Adipose tissue (tissue), 3 donors: ENCODE measurements around the gene TRIP10. TPM values are rescaled to one million over a fixed set of nuclear protein-coding genes. Genes with fewer than 3 reads are reported as not detected.
A peak's percentile ranks its signal among the peaks of the same experiment; 100 is the strongest.

Experiments
- H3K27ac ChIP-seq: one replicate; pipeline ENCODE4 v1.5.1; 2013; ENCODE audit warnings: low read depth, low read length
- WGBS, 3 donors: extraction: QIAGEN DNeasy Blood & Tissue Kit; methylation state at CpG; one replicate each; pipeline ENCODE4 v1.1.7; 2013; 5-methylcytosine and 5-hydroxymethylcytosine counted together
- polyA plus RNA-seq, 3 donors: library from polyadenylated mRNA; stranded (reverse); fragments of 200-250 nt; gene quantifications; one replicate each; pipeline ENCODE4 v1.2.3, GENCODE V29; 2013
- donor health status: healthy with polysubstance abuse.
- donor health status: Bipolar disorder and iron deficiency.
- donor health status: healthy.

TRIP10 gene
- polyA plus RNA-seq, 3 donors: 28.6 to 149 (median 112) TPM

- H3K27ac ChIP-seq: no peak overlapping the region
Observed at GRCh38 chr19:6721138-6721474, 18.4 kb upstream of the TRIP10 start.

GRCh38 chr19:6721773-6722172, 17.7 kb upstream of the TRIP10 start:
- 69 to 74% (median 70%) methylated on average over 5 of the region's 5 CpGs for WGBS, 3 donors
- H3K27ac ChIP-seq: no peak overlapping the region

DNA sequence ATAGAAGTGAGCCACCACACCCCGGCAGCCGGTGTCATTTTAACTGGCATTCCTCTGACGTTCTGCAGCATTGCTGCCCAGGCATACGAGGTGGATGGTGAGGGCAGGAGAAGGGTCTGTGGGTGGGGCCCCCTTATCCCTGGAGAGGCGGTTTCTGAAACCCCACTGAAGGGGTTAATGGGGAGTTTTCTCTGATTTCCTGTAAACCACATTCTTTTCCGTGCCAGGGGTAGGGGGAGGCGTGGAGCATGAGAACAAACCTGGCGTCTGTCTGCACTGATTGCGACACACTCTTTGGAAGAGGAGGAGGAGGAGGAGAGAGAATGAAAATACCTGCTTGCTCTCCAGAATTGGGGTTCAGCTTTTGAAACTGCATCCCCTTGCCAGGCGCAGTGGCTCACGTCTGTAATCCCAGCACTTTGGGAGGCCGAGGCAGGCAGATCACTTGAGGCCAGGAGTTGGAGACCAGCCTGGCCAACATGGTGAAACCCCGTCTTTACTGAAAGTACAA, 16.3 kb upstream of the TRIP10 start:
- no peak overlapping the region for H3K27ac ChIP-seq
- WGBS, 3 donors: 13 to 21% (median 17%) methylated on average over 13 of the region's 13 CpGs

GRCh38 chr19:6723738-6724137, 15.7 kb upstream of the TRIP10 start:
- WGBS, 3 donors: 33 to 54% (median 43%) methylated on average over 5 of the region's 5 CpGs
- peak overlapping the region; percentile 48 for H3K27ac ChIP-seq

- no peak overlapping the region for H3K27ac ChIP-seq
- 51 to 63% (median 60%) methylated on average over 15 of the region's 15 CpGs for WGBS, 3 donors
Observed at GRCh38 chr19:6724631-6725492, 14.6 kb upstream of the TRIP10 start.

DNA sequence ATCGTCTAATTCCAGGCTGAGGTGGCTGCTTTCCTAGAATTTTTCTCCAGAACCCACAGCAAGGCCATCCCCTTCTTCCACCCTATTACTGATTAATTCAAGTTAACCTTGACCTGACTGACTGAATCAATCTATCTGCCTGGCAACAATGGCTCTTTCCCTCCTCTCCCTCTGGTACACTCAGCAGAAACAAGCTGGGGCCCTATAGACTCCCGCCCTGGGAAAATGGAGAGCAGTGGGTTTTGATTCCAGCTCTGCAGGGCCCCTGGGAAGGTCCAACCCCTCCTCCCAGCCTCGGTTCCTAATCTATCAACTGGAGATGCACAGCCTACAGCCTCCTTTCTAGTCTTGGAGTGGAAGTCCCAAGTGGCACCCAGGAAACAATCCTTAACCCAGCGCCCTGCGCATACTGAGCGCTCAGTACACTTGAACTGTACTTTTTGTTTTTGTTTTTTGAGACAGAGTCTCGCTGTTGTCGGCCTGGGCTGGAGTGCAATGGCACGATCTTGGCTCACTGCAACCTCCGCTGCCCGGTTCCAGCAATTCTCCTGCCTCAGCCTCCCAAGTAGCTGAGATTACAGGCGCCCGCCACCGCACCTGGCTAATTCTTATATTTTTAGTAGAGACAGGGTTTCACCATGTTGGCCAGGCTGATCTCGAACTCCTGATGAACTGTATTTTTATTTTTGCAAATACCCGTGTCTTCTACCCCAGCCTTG, 13.8 kb upstream of the TRIP10 start:
- no peak overlapping the region for H3K27ac ChIP-seq
- 71 to 83% (median 83%) methylated on average over 16 of the region's 16 CpGs for WGBS, 3 donors

DNA sequence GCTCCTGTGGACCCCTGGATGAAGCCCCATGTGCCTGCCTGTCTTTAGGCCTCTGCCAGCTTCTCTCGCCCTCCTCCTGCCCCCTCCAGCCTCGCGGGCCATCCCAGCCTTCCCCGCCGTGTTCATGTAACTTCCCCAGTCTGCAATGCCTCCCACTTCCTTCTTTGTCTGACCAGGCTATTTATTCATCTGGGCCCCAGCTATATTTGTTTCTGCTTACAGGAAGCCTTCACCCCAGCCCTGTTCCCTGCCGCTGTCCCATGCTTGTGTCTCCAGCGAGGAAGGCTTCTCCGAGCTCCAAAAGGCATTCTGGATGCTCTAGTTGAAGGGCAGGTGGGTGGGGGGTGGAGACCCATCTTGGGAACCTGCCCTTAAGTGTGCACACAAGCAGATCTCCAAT, 11.1 kb upstream of the TRIP10 start:
- no peak overlapping the region for H3K27ac ChIP-seq

GRCh38 chr19:6729573-6730152, 9.8 kb upstream of the TRIP10 start:
- H3K27ac ChIP-seq: no peak overlapping the region
- WGBS, 3 donors: 78 to 94% (median 90%) methylated on average over 23 of the region's 23 CpGs

More for the DNA sequence above, 11.1 kb upstream of the TRIP10 start:
- 15 to 42% (median 22%) methylated on average over 8 of the region's 8 CpGs for WGBS, 3 donors

DNA sequence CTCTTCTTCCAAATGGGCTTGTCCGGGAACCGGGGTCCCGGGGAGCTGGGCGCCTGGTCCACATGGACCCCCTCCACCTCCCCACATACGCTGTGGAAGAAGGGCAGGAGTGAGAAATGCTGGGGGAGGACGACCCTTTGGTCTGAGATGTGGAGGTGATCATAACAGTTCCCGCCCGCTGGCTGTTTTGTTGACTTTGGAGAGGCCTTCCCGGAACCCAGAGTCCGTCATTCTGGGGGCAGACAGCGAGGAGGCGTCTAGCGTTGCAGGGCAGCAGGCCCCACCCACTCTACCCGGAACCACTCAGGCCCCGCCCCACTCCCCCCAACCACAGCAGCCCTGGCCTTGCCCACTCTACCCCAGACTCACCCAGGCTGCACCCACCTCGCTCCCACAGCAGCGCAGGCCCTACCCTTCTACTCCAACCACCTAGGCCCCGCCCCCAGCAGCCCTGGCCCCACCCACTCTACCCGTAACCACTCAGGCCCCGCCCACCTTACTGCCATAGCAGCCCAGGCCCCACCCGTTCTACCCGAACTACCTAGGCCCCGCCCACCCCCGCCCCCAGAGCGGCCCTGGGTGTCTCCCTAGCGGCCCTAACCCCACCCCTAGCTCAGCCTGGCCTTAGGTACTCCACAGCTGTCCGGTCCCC, 9.2 kb upstream of the TRIP10 start:
- 39 to 78% (median 71%) methylated on average over 26 to 27 of the region's 27 CpGs for WGBS, 3 donors
- H3K27ac ChIP-seq: no peak overlapping the region

DNA sequence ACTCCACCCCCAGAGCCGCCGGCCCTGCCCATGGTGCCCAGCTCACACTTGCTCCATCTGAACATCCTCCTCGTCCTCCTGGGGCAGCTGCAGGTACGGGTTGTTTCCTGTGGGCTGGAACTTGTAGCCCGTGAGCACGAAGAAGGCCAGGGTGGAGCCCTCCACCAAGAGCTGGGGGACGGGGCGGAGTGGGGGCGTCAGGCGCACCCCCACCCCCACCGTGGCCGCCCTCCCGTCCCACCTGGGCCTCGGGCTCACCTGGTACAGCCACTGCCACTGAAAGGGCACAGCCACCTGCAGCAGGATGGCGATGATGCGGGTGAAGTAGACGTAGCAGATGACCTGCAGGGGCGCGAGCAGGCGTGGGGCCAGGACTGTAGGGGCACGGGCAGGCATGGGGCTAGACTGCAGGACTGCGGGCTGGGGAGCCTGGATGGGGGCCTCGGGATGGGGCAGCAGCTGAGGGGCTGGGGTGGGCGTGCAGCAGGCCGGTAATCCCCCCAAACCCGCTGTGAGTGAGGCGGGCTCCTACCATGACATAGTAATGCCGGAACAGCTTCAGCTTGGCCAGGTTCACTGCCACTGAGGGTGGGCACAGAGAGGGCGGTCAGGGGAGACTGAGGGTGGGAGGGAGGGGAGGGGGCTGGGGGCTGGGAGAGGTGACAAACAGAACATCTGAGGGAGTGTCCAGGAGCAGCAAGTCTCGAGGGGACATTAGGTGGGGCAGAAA, 8.4 kb upstream of the TRIP10 start:
- WGBS, 3 donors: 85 to 91% (median 86%) methylated on average over 28 to 30 of the region's 30 CpGs
- no peak overlapping the region for H3K27ac ChIP-seq

GRCh38 chr19:6731822-6732221, 7.7 kb upstream of the TRIP10 start:
- WGBS, 3 donors: 88 to 94% (median 93%) methylated on average over 22 of the region's 22 CpGs
- no peak overlapping the region for H3K27ac ChIP-seq

GRCh38 chr19:6732803-6733337, 6.6 kb upstream of the TRIP10 start:
- H3K27ac ChIP-seq: no peak overlapping the region
- WGBS, 3 donors: 88 to 92% (median 92%) methylated on average over 20 to 21 of the region's 21 CpGs

DNA sequence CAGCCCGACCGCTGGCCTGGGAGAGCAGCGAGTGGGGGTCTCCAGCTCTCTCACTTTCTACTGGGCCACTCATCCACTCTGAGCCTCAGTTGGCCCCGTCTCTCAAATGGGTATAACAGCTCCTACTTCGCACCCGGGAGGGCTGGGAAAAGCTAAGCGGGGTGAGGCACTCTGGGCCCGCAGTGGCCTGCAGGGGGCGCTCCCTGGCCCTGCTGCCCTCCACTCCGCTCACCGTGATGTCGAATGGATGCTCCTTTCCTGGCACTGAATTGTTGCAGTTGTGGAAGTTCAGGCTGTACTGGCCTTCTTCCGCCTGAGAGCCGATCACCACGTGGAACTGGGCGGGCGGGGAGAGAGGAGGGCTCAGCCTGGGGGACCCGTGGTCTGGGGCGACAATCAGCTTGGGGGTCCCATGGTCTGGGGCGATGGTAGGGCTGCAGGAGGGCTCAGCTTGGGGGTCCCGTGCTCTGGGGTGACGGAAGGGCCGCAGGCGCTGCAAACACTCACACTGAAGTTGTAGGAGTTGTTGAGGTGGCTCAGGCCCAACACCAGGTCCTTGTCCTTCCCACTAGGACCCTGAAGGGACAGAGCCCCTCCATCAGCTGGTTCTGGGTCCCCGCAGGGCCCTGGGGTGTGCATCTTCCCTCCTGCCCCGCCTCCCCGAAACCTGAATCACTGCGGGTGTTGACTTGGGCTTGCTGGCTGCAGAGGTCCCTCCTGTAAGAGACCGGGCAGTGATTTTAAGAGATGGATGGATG, 6.0 kb upstream of the TRIP10 start:
- no peak overlapping the region for H3K27ac ChIP-seq
- WGBS, 3 donors: 91 to 96% (median 96%) methylated on average over 26 to 29 of the region's 29 CpGs

- WGBS, 3 donors: 77 to 81% (median 79%) methylated on average over 20 of the region's 20 CpGs
- no peak overlapping the region for H3K27ac ChIP-seq
Observed at GRCh38 chr19:6734096-6734696, 5.3 kb upstream of the TRIP10 start.

DNA sequence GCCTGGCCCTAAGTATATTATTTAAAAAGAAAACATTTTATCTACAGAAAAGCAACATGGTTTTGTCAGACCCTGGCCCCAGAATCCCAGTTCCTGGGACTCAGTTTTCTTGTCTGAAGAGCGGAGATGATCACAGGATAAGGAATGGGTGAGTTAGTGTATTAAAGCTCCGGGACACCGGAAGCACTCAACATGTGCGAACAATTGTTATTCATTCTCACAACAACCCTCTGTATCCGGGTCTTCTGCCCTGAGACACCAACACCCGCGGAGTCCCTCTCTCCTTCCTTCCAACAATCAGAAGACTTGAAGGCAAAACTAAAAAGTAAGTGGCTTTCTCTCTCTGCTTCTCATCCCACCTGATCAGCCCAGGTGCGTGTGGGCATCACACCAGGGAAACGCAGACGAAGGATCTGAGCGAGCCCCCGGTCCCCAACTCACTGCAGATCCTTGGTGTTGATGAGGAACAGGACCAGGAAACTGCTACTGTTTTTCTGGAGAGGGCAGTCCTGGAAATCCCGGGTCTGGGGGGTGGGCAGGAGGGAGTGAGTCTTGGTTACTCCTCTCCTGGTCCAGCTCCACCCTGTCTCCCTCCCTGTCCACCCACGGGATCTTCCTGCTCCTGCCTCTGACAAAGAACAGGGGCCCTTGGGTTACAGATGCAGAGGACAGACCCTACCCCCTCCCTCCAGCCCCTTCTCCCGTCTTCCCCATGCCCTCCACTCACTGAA, 4.1 kb upstream of the TRIP10 start:
- WGBS, 3 donors: 69 to 77% (median 73%) methylated on average over 15 of the region's 15 CpGs
- no peak overlapping the region for H3K27ac ChIP-seq

GRCh38 chr19:6736169-6736916, 3.1 kb upstream of the TRIP10 start:
- no peak overlapping the region for H3K27ac ChIP-seq
- 21 to 25% (median 23%) methylated on average over 25 of the region's 25 CpGs for WGBS, 3 donors
